H1 (cell line): ENCODE data around the gene ZSCAN18. TPM values are rescaled to one million over a fixed set of nuclear protein-coding genes. Genes with fewer than 3 reads are reported as not detected.

Experiments used
- CTCF ChIA-PET: fragments of 300-600 bp; sonication (Branson Sonifier 250); formaldehyde crosslinking; loops from one replicate; lab custom pipeline; 2021; ENCODE audit not compliant: partially characterized antibody; lab: Charles Lee
- POLR2A ChIA-PET: fragments of 300-600 bp; sonication (Branson Sonifier 250); formaldehyde crosslinking; loops from one replicate; lab custom pipeline; 2021; ENCODE audit warnings: inconsistent platforms; ENCODE audit not compliant: partially characterized antibody; lab: Charles Lee
- DNase-seq, 2 experiments: peaks; one replicate each; pipeline versions ENCODE4 v3.0.0 to v3.0.0-alpha.2; 2010 to 2022; ENCODE audit warnings: low spot score in 2 of 2, low read depth in 1 of 2, mixed read lengths in 1 of 2
- FAIRE-seq: peaks from 2 replicates; lab custom pipeline; 2011; peaks lifted over from hg19 to GRCh38; lab: Jason Lieb, UNC
- H2AFZ ChIP-seq: 2 replicates; pipeline ENCODE4 v1.8.1; 2012; ENCODE audit warnings: low read length, inconsistent platforms
- H2AK5ac ChIP-seq: 2 replicates; pipeline ENCODE4 v1.6.1; 2013; ENCODE audit warnings: low read depth, low read length
- H2BK120ac ChIP-seq: replicated peaks from 2 replicates; pipeline ENCODE3; 2013; ENCODE audit warnings: low read depth, low read length, inconsistent platforms
- H2BK12ac ChIP-seq: 2 replicates; pipeline ENCODE4 v1.6.1; 2013; ENCODE audit warnings: low read depth, low read length
- H2BK15ac ChIP-seq: 2 replicates; pipeline ENCODE4 v1.6.1; 2013; ENCODE audit warnings: low read length
- H2BK20ac ChIP-seq: 2 replicates; pipeline ENCODE4 v1.6.1; 2013; ENCODE audit warnings: low read length
- H2BK5ac ChIP-seq: 2 replicates; pipeline ENCODE4 v1.6.1; 2013; ENCODE audit warnings: low read depth, low read length
- H3K14ac ChIP-seq: 2 replicates; pipeline ENCODE4 v1.6.1; 2013; ENCODE audit warnings: inconsistent platforms; ENCODE audit not compliant: insufficient read length
- H3K18ac ChIP-seq: 2 replicates; pipeline ENCODE4 v1.6.1; 2013; ENCODE audit warnings: low read length; ENCODE audit errors: extremely low read depth
- H3K23ac ChIP-seq: 2 replicates; pipeline ENCODE4 v1.6.1; 2013; ENCODE audit warnings: inconsistent platforms; ENCODE audit not compliant: insufficient read length
- H3K23me2 ChIP-seq: 2 replicates; pipeline ENCODE4 v1.6.1; 2013; ENCODE audit warnings: low read depth, low read length
- H3K27ac ChIP-seq: 2 replicates; pipeline ENCODE4 v1.6.1; 2011; ENCODE audit warnings: low read depth, low read length, inconsistent platforms
- H3K27me3 ChIP-seq, 4 experiments: replicated peaks in 1 of 4; 1 replicate in 1 of 4; 2 replicates in 3 of 4; pipeline versions ENCODE4 v1.6.1 to v1.8.1; 2011 to 2013; ENCODE audit warnings: low read length in 3 of 4, mild to moderate bottlenecking in 3 of 4, inconsistent platforms in 2 of 4, mixed read lengths in 2 of 4, moderate library complexity in 1 of 4; ENCODE audit not compliant: control insufficient read depth in 3 of 4, insufficient read depth in 3 of 4; ENCODE audit errors: extremely low read depth in 1 of 4
- H3K36me3 ChIP-seq, 4 experiments: 2 replicates each; pipeline versions ENCODE4 v1.6.1 to v1.8.1; 2011 to 2013; ENCODE audit warnings: mild to moderate bottlenecking in 4 of 4, low read length in 3 of 4, moderate library complexity in 2 of 4, control low read depth in 1 of 4, inconsistent platforms in 1 of 4; ENCODE audit not compliant: insufficient read depth in 4 of 4, control insufficient read depth in 2 of 4
- H3K4ac ChIP-seq: replicated peaks from 2 replicates; pipeline ENCODE3; 2013; ENCODE audit warnings: low read length, low read depth, mixed read lengths, inconsistent platforms; ENCODE audit not compliant: insufficient read length
- H3K4me1 ChIP-seq, 4 experiments: replicated peaks in 1 of 4; 1 replicate in 1 of 4; 2 replicates in 3 of 4; pipeline versions ENCODE4 v1.6.1 to v1.8.1; 2011 to 2013; ENCODE audit warnings: low read length in 3 of 4, inconsistent platforms in 2 of 4, mixed read lengths in 1 of 4; ENCODE audit not compliant: insufficient read depth in 4 of 4, control insufficient read depth in 3 of 4
- H3K4me2 ChIP-seq, 2 experiments: 2 replicates each; pipeline versions ENCODE4 v1.6.1 to v1.8.1; 2011 to 2013; ENCODE audit warnings: low read depth in 2 of 2, low read length in 2 of 2, control low read depth in 1 of 2, inconsistent platforms in 1 of 2, mild to moderate bottlenecking in 1 of 2; ENCODE audit not compliant: insufficient read depth in 1 of 2
- H3K4me3 ChIP-seq, 4 experiments: fragments of 200-600, 300-600 bp in 1 of 4; sonication (generic), shearing (Covaris generic), sonication (Bioruptor Twin) in 1 of 4; 2 replicates each; pipeline versions ENCODE4 v1.5.1 to v1.8.1; 2011 to 2016; ENCODE audit warnings: low read length in 4 of 4, low read depth in 3 of 4, control low read depth in 2 of 4, inconsistent platforms in 2 of 4, mild to moderate bottlenecking in 2 of 4, mixed read lengths in 1 of 4, moderate library complexity in 1 of 4; ENCODE audit not compliant: insufficient read depth in 2 of 4; ENCODE audit errors: extremely low read depth in 1 of 4
- H3K56ac ChIP-seq: replicated peaks from 2 replicates; pipeline ENCODE3; 2013; ENCODE audit warnings: low read depth, mild to moderate bottlenecking, mixed read lengths, low read length, inconsistent platforms; ENCODE audit not compliant: insufficient read length
- H3K79me1 ChIP-seq: 2 replicates; pipeline ENCODE4 v1.6.1; 2013; ENCODE audit warnings: low read depth, low read length, control low read depth
- H3K79me2 ChIP-seq, 2 experiments: 2 replicates each; pipeline versions ENCODE4 v1.6.1 to v1.8.1; 2012 to 2013; ENCODE audit warnings: low read length in 2 of 2, mild to moderate bottlenecking in 2 of 2, inconsistent platforms in 1 of 2; ENCODE audit not compliant: insufficient read depth in 2 of 2, control insufficient read depth in 1 of 2
- H3K9ac ChIP-seq, 4 experiments: replicated peaks in 1 of 4; 1 replicate in 1 of 4; 2 replicates in 3 of 4; pipeline versions ENCODE4 v1.6.1 to v1.8.1; 2011 to 2013; ENCODE audit warnings: low read depth in 3 of 4, low read length in 3 of 4, control low read depth in 2 of 4, mild to moderate bottlenecking in 2 of 4, moderate library complexity in 2 of 4, inconsistent platforms in 1 of 4; ENCODE audit errors: extremely low read depth in 1 of 4
- H3K9me3 ChIP-seq, 2 experiments: 2 replicates each; pipeline versions ENCODE4 v1.6.1 to v1.8.1; 2012 to 2013; ENCODE audit warnings: mild to moderate bottlenecking in 2 of 2, moderate library complexity in 2 of 2, control low read depth in 1 of 2, inconsistent platforms in 1 of 2, low read depth in 1 of 2, low read length in 1 of 2, mixed read lengths in 1 of 2; ENCODE audit not compliant: insufficient read depth in 2 of 2
- H4K20me1 ChIP-seq, 2 experiments: replicated peaks in 1 of 2; 2 replicates each; pipeline versions ENCODE3 to v1.8.1; 2011 to 2013; ENCODE audit warnings: inconsistent platforms in 2 of 2, low read length in 2 of 2, mild to moderate bottlenecking in 1 of 2; ENCODE audit not compliant: insufficient read depth in 2 of 2, control insufficient read depth in 1 of 2
- H4K5ac ChIP-seq: 2 replicates; pipeline ENCODE4 v1.6.1; 2013; ENCODE audit warnings: low read length, low read depth, mixed read lengths, inconsistent platforms; ENCODE audit not compliant: insufficient read length
- H4K8ac ChIP-seq: 2 replicates; pipeline ENCODE4 v1.8.0; 2013; ENCODE audit warnings: mild to moderate bottlenecking, moderate library complexity, low read length, inconsistent platforms; ENCODE audit not compliant: insufficient read depth; ENCODE audit errors: extremely low read depth
- H4K91ac ChIP-seq: replicated peaks from 2 replicates; pipeline ENCODE3; 2013; ENCODE audit warnings: low read length, mixed read lengths, inconsistent platforms; ENCODE audit not compliant: insufficient read length
- ATF3 ChIP-seq: IDR thresholded peaks from 2 replicates; pipeline ENCODE4 v1.6.1; 2011; ENCODE audit warnings: low read depth, mild to moderate bottlenecking, low read length; ENCODE audit not compliant: insufficient read depth
- BACH1 ChIP-seq: IDR thresholded peaks from 2 replicates; pipeline ENCODE4 v1.6.1; 2012; ENCODE audit warnings: low read length, improper control_type of control experiment
- BRCA1 ChIP-seq: IDR thresholded peaks from 2 replicates; pipeline ENCODE4 v1.6.1; 2012; ENCODE audit warnings: low read depth, low read length, improper control_type of control experiment
- CBX5 ChIP-seq: fragments of 300-800, 300-1000 bp; sonication (generic); IDR thresholded peaks from 2 replicates; pipeline ENCODE4 v1.7.1; 2016; ENCODE audit warnings: antibody characterized with exemption, low read length, low read depth
- CHD2 ChIP-seq: IDR thresholded peaks from 2 replicates; pipeline ENCODE4 v1.6.1; 2012; ENCODE audit warnings: low read length, improper control_type of control experiment
- EP300 ChIP-seq, 2 experiments: IDR thresholded peaks; 1 replicate in 1 of 2; 2 replicates in 1 of 2; pipeline ENCODE4 v1.6.1; 2011 to 2012; ENCODE audit warnings: low read depth in 2 of 2, low read length in 2 of 2, mild to moderate bottlenecking in 2 of 2, borderline replicate concordance in 1 of 2, inconsistent platforms in 1 of 2, moderate library complexity in 1 of 2
- HDAC6 ChIP-seq: IDR thresholded peaks from one replicate; pipeline ENCODE4 v1.7.1; 2012; ENCODE audit warnings: low read depth, mild to moderate bottlenecking, inconsistent platforms, low read length, moderate library complexity
- KDM5A ChIP-seq: fragments of 200-600 bp; IDR thresholded peaks from 2 replicates; pipeline ENCODE4 v1.7.1; 2012; ENCODE audit warnings: mild to moderate bottlenecking, low read length, inconsistent platforms, mixed read lengths
- POLR2AphosphoS5 ChIP-seq: IDR thresholded peaks from 2 replicates; pipeline ENCODE4 v1.6.1; 2011; ENCODE audit warnings: low read depth, low read length
- RAD21 ChIP-seq, 2 experiments: IDR thresholded peaks in 1 of 2; conservative IDR thresholded peaks in 1 of 2; 2 replicates each; pipeline ENCODE4 v1.6.1; 2011; ENCODE audit warnings: low read depth in 2 of 2, low read length in 2 of 2, improper control_type of control experiment in 1 of 2, inconsistent platforms in 1 of 2, mild to moderate bottlenecking in 1 of 2, moderate library complexity in 1 of 2
- SIX5 ChIP-seq: IDR thresholded peaks from 2 replicates; pipeline ENCODE4 v1.6.1; 2011; ENCODE audit warnings: mild to moderate bottlenecking, low read depth, low read length
- TEAD4 ChIP-seq: IDR thresholded peaks from 2 replicates; pipeline ENCODE4 v1.6.1; 2012; ENCODE audit warnings: low read depth, low read length, inconsistent platforms, mixed read lengths
- WGBS, 2 experiments: shearing (Covaris generic) in 1 of 2; methylation state at CpG; one replicate each; pipeline versions ENCODE4 v1.1.6 to v1.1.7; 2013 to 2015; ENCODE audit warnings: low lambda C conversion rate in 2 of 2, mixed read lengths in 2 of 2, inconsistent platforms in 1 of 2, low coverage in 1 of 2, missing lambda C conversion rate in 1 of 2; ENCODE audit not compliant: insufficient replicate concordance in 2 of 2, insufficient coverage in 1 of 2, insufficient read length in 1 of 2; ENCODE audit errors: extremely low coverage in 1 of 2, missing lambda C conversion rate in 1 of 2; 5-methylcytosine and 5-hydroxymethylcytosine counted together
- polyA plus RNA-seq, 7 experiments: library from polyadenylated mRNA; depleted of rRNA in 3 of 7; stranded (reverse) in 5 of 7; unstranded in 2 of 7; fragments of >200 nt in 5 of 7; fragments of 200-250 nt in 2 of 7; gene quantifications; 1 replicate in 5 of 7; 2 replicates in 1 of 7; 4 replicates in 1 of 7; pipeline versions ENCODE4 v1.2.1 to v1.2.3, GENCODE V29; 2011 to 2013; ENCODE audit warnings: missing spikeins in 2 of 7, mixed read lengths in 2 of 7
- total RNA-seq: library from RNA; stranded (reverse); fragmentation: NEBNext Ultra II Directional; extraction: Animal tissue kit (Norgen Biotek cat#: 25700); gene quantifications from 2 replicates; pipeline ENCODE4 v1.2.1, GENCODE V29; 2021

Gene ZSCAN18
- total and polyA plus RNA-seq, 2 of the 8 experiments (the other 6 are each of a cell fraction or from before 2014, with no cell fraction given), result 37.0 to 41.4 TPM

DNA sequence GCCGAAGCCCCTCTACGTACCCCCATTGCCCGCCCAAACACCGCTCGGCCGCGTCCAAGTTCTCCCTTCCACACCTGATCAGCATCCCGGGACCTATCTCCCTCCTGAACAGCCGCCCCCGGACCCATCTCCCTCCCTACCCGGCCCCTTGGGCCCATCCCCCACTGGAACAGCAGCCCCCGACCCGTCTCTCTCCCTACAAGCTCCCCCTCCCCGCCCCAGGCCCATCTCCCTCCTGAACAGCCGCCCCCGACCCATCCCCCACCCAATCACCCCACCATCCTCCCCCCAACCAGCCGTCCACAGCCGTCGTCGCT is 63.6 kb downstream of the ZSCAN18 start:
- no peak for FAIRE-seq
- H3K27ac ChIP-seq, result no peak overlapping the region
- peak overlapping the region; percentile 48 for H3K18ac ChIP-seq
- H2BK15ac ChIP-seq, result no peak overlapping the region
- H3K4me1 ChIP-seq, result peaks cover 0 to 21% (median 15%) of the 10 kb centered on the region in 4 experiments; a peak in 6 of 7 replicates
- peak overlapping the region; percentile 64 for H3K56ac ChIP-seq
- DNase-seq, result peak in 1 of 2 experiments; percentile 60
- H4K5ac ChIP-seq, result no peak overlapping the region
- WGBS, 2 experiments, result 7% methylated on average over 5 of the region's 20 CpGs; no CpG with 5 or more reads in 1 of the 2 experiments
- no peaks in the 10 kb centered on the region; a peak in 1 of 4 replicates for H3K9me3 ChIP-seq
- H3K4me2 ChIP-seq, result peak overlapping the region; percentile 59 to 78
- no peak overlapping the region for H2BK20ac ChIP-seq
- no peak overlapping the region for H2BK12ac ChIP-seq
- no peak overlapping the region for H2AFZ ChIP-seq
- no peaks in the 10 kb centered on the region for H3K36me3 ChIP-seq
- H4K20me1 ChIP-seq, result no peaks in the 10 kb centered on the region
- peak overlapping the region in 2 of 4 experiments; percentile 27 to 78; a peak in 2 of 7 replicates for H3K9ac ChIP-seq
- H3K14ac ChIP-seq, result no peak overlapping the region
- H3K79me1 ChIP-seq, result no peaks in the 10 kb centered on the region
- H4K8ac ChIP-seq, result peak overlapping the region; percentile 83
- no peak overlapping the region for H2AK5ac ChIP-seq
- no peak overlapping the region for H4K91ac ChIP-seq
- peaks cover 0 to 6% (median 0%) of the 10 kb centered on the region in 4 experiments; a peak in 2 of 7 replicates for H3K27me3 ChIP-seq
- ChIA-PET POLR2A (interaction anchor here (0.8 to 2.7 kb wide), 13 partner anchors 8 to 120 kb away, joined by 3 to 11 read pairs (median 4); partner anchors contain the start of genes ZNF135, ZNF606 and ZSCAN18), CTCF (interaction anchor here (0.8 to 1.7 kb wide), 4 partner anchors 8 to 21 kb away, joined by 3 to 6 read pairs (median 4); no protein-coding TSS in a partner anchor)
- H3K23me2 ChIP-seq, result peaks cover 2% of the 10 kb centered on the region; the same call in 1 of the 2 replicates
- H3K4ac ChIP-seq, result no peak overlapping the region
- H2BK5ac ChIP-seq, result no peak overlapping the region; the same call in 1 of the 2 replicates
- H3K4me3 ChIP-seq, result peak overlapping the region; percentile 49 to 77 (median 60)
- H3K23ac ChIP-seq, result no peak overlapping the region
- no peaks in the 10 kb centered on the region for H3K79me2 ChIP-seq
- no peak overlapping the region for H2BK120ac ChIP-seq
- no peak for TF ChIP-seq RAD21 (IDR thresholded peaks at IDR 0.05 in 1 of 2, conservative IDR thresholded peaks at IDR 0.05 in 1 of 2; ENCODE audit: low read depth in 2 of 2, low read length in 2 of 2)
- no peak for TF ChIP-seq BRCA1
- TF ChIP-seq POLR2AphosphoS5, result no peak; the same call in 1 of the 2 replicates
- TF ChIP-seq SIX5, result no peak
- no peak for TF ChIP-seq ATF3
- no peak for TF ChIP-seq EP300 (IDR thresholded peaks at IDR 0.05; ENCODE audit: borderline replicate concordance in 1 of 2, low read depth in 2 of 2, low read length in 2 of 2)
- no peak for TF ChIP-seq BACH1
- TF ChIP-seq KDM5A, result no peak
- TF ChIP-seq HDAC6, result no peak
- no peak for TF ChIP-seq CBX5
- TF ChIP-seq CHD2, result no peak
- no peak for TF ChIP-seq TEAD4
